ENCODE results near the gene CYP8B1.

DNA sequence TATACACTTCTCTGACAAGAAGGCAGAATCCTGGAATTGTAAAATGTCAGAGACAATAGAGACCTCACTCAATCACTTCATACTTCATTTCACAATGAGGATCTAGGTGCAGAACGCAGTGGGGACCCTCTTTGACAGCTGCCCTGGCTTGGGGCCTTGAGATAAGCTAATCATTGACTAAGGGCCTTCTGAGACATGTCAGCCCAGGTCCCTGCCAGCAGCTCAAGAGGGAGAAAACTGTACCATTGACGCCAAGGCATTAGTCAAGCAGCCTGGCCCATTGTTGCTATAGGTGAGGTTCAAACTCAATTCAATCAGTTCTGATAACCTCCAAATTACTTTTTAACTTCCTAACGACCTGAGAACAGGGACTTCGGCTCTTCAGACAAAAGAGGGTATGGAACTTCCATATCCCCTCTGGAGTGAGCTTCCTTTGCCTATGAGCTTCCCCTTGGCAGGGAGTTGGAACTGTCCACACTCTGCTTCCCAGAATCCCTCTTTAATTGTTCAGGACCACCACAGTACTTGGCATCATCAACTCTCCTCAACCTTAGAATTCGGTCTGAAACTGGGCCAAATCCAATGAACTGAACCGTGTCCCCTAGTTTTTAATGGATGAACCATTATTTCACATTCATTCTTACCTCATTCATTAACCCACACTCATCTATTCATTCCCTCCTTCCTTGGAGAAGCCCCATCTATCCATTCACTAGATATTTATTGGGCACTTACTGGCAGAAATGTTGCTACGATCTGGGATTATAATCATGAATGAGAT lies 1.5 kb upstream of the CYP8B1 start:
- TF ChIP-seq CTCF (IDR thresholded peaks at IDR 0.05) (no peak), POLR2A (IDR thresholded peaks at IDR 0.05) (no peak)

All from prostate gland (tissue), 2 donors.